ENCODE measurements around the gene OR9A2. TPM values are rescaled to one million over a fixed set of nuclear protein-coding genes. Genes with fewer than 3 reads are reported as not detected.

Gene OR9A2
- total RNA-seq, 1 experiment from 2014 or later = not detected

DNA sequence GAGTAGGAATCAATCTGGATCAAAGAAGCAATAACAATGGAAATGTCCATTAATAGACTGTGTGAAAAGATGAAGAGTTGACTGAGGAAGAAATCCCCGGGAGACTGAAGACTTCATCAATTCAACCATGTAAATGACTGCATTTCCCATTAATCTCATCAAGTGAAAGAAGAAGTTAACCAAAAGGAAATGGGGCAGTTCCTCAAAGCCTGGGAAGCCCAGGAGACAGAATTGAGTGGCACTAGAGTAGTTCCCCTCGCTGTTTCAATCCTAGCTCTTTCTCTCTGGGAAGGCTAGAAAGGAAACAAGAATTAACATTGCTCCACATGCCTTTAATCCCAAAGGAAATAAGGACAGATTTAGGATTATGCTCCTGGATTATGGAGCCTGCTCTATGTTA, 20.4 kb upstream of the OR9A2 start:
- H3K9me3 Mint-ChIP-seq = no peaks in the 10 kb centered on the region

More for the DNA sequence above, 20.4 kb upstream of the OR9A2 start:
- no CpG with 5 or more reads among the region's 2 CpGs for WGBS (ENCODE audit: extremely low coverage, insufficient read length, low lambda C conversion rate)
- Histone ChIP-seq H3T11ph (ENCODE audit: low read length) (no peak overlapping the region), H3K79me1 (ENCODE audit: insufficient read depth, low read depth, low read length, poor library complexity, severe bottlenecking) (no peaks in the 10 kb centered on the region), H3K23ac (ENCODE audit: insufficient read length, low read depth, low read length) (no peak overlapping the region), H2AK5ac (ENCODE audit: insufficient read length, low read length) (no peak overlapping the region), H3K27me3 (ENCODE audit: insufficient read depth, low read length) (no peaks in the 10 kb centered on the region), H2BK120ac (ENCODE audit: low read depth, low read length, poor library complexity, severe bottlenecking) (no peak overlapping the region), H4K20me1 (ENCODE audit: control insufficient read depth, insufficient read depth, insufficient read length) (no peaks in the 10 kb centered on the region), H3K23me2 (ENCODE audit: insufficient read length, low read depth, low read length, poor library complexity, severe bottlenecking) (no peaks in the 10 kb centered on the region), H3K4me2 (ENCODE audit: insufficient read depth, insufficient read length, low read length) (no peak overlapping the region), H2BK5ac (ENCODE audit: insufficient read length, low read length) (no peak overlapping the region), H4K91ac (ENCODE audit: insufficient read length, low read depth, low read length) (no peak overlapping the region), H3K18ac (ENCODE audit: insufficient read length, low read depth, low read length) (no peak overlapping the region), H3K56ac (ENCODE audit: insufficient read length, low read depth, low read length) (no peak overlapping the region), H3K4me1 (ENCODE audit: insufficient read depth, low read length) (no peaks in the 10 kb centered on the region), H3K14ac (ENCODE audit: insufficient read depth, low read length) (no peak overlapping the region), H3K9me3 (ENCODE audit: control insufficient read depth, low read depth, low read length) (no peaks in the 10 kb centered on the region), H4K8ac (replicated peaks; ENCODE audit: insufficient read length, low read depth, low read length) (no peak overlapping the region), H4K5ac (ENCODE audit: insufficient read length, low read depth, low read length) (no peak overlapping the region), H3K4ac (ENCODE audit: low read depth, low read length) (no peak overlapping the region), H2BK15ac (ENCODE audit: low read depth, low read length) (no peak overlapping the region), H2BK20ac (ENCODE audit: low read depth, low read length, poor library complexity, severe bottlenecking) (no peak overlapping the region), H3K79me2 (ENCODE audit: insufficient read depth, low read length) (no peaks in the 10 kb centered on the region), H2BK12ac (ENCODE audit: insufficient read length, low read depth, low read length) (no peak overlapping the region), H3K27ac (ENCODE audit: insufficient read length, low read depth, low read length) (no peak overlapping the region), H2AFZ (ENCODE audit: low read length) (no peak overlapping the region), H3K9ac (ENCODE audit: extremely low read depth, insufficient read length, low read length) (no peak overlapping the region)
- no peaks in the 10 kb centered on the region; the same call in none of the 2 replicates for H3K27me3 Mint-ChIP-seq (ENCODE audit: low read depth)
- no peaks in the 10 kb centered on the region for H3K36me3 Mint-ChIP-seq (ENCODE audit: insufficient read depth in 1 of 3, low read depth in 3 of 3)
- no peak overlapping the region for H3K4me3 Mint-ChIP-seq
- no peak for TF ChIP-seq CTCF (conservative IDR thresholded peaks at IDR 0.05)
- peaks cover 6 to 10% of the 10 kb centered on the region in 2 experiments for H3K4me1 Mint-ChIP-seq
- H3K27ac Mint-ChIP-seq = no peak overlapping the region
- no peak for DNase-seq

Measured in H9 (cell line).